Lower leg skin (tissue), 3 donors: ENCODE data around the gene CHRNG.

Experiments
- POLR2A ChIP-seq, 2 donors: fragments of 450-650 bp; IDR thresholded peaks; one replicate each; pipeline ENCODE4 v1.6.1; 2016 to 2017; ENCODE audit warnings: antibody characterized with exemption in 2 of 2, mild to moderate bottlenecking in 1 of 2, moderate library complexity in 1 of 2
- TF ChIP-seq, protein P1 (sequence below), 3 donors: fragments of 450-650 bp; IDR thresholded peaks; one replicate each; pipeline ENCODE4 v1.5.1; 2016; ENCODE audit warnings: antibody characterized with exemption in 3 of 3, mild to moderate bottlenecking in 3 of 3, moderate library complexity in 2 of 3

- TF ChIP-seq, protein P1, sequence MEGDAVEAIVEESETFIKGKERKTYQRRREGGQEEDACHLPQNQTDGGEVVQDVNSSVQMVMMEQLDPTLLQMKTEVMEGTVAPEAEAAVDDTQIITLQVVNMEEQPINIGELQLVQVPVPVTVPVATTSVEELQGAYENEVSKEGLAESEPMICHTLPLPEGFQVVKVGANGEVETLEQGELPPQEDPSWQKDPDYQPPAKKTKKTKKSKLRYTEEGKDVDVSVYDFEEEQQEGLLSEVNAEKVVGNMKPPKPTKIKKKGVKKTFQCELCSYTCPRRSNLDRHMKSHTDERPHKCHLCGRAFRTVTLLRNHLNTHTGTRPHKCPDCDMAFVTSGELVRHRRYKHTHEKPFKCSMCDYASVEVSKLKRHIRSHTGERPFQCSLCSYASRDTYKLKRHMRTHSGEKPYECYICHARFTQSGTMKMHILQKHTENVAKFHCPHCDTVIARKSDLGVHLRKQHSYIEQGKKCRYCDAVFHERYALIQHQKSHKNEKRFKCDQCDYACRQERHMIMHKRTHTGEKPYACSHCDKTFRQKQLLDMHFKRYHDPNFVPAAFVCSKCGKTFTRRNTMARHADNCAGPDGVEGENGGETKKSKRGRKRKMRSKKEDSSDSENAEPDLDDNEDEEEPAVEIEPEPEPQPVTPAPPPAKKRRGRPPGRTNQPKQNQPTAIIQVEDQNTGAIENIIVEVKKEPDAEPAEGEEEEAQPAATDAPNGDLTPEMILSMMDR (IDR thresholded peaks at IDR 0.05) = no peak
- no peak for TF ChIP-seq POLR2A (IDR thresholded peaks at IDR 0.05)
Observed at GRCh38 chr2:232505856-232506255, 33.6 kb upstream of the CHRNG start.
